Natural killer cell (primary cell): ENCODE data around the gene METTL26. TPM values are rescaled to one million over a fixed set of nuclear protein-coding genes. Genes with fewer than 3 reads are reported as not detected.

Experiments used
- ATAC-seq, 3 donors: fragments of 150-1000 bp in 2 of 3; fragments of 200-7000 bp in 1 of 3; cut with Tn5 transposase; 1 replicate in 1 of 3; 2 replicates in 2 of 3; pipeline ENCODE4 v1.10.0; 2021; ENCODE audit warnings: mild to moderate bottlenecking in 2 of 3, moderate library complexity in 2 of 3
- DNase-seq, 2 donors: peaks; one replicate each; pipeline versions ENCODE4 v3.0.0 to v3.0.0-alpha.2; 2013 to 2021; ENCODE audit warnings: mixed read lengths in 1 of 2
- H3K27ac ChIP-seq: one replicate; pipeline ENCODE4 v1.5.1; 2013; ENCODE audit warnings: mild to moderate bottlenecking, low read length
- H3K27me3 ChIP-seq: one replicate; pipeline ENCODE4 v1.6.1; 2013; ENCODE audit warnings: low read length; ENCODE audit not compliant: control insufficient read depth, insufficient read depth
- H3K36me3 ChIP-seq: one replicate; pipeline ENCODE4 v1.6.1; 2013; ENCODE audit warnings: low read length; ENCODE audit not compliant: control insufficient read depth, insufficient read depth
- H3K4me1 ChIP-seq: one replicate; pipeline ENCODE4 v1.6.1; 2013; ENCODE audit warnings: low read length; ENCODE audit not compliant: control insufficient read depth, insufficient read depth
- H3K4me3 ChIP-seq: one replicate; pipeline ENCODE4 v1.5.1; 2013; ENCODE audit warnings: low read length
- H3K9me3 ChIP-seq: one replicate; pipeline ENCODE4 v1.6.1; 2013; ENCODE audit warnings: low read length; ENCODE audit not compliant: control insufficient read depth, insufficient read depth
- H3K27ac Mint-ChIP-seq, 2 donors: one replicate each; pipeline ENCODE4 v1.8.0; 2022; ENCODE audit warnings: mild to moderate bottlenecking in 2 of 2, mixed read lengths in 2 of 2, moderate library complexity in 1 of 2
- H3K27me3 Mint-ChIP-seq, 2 donors: one replicate each; pipeline ENCODE4 v1.8.0; 2022; ENCODE audit warnings: low read depth in 2 of 2, mixed read lengths in 2 of 2
- H3K36me3 Mint-ChIP-seq: one replicate; pipeline ENCODE4 v1.8.0; 2022; ENCODE audit warnings: mixed read lengths
- H3K4me1 Mint-ChIP-seq, 2 donors: one replicate each; pipeline ENCODE4 v1.8.0; 2022; ENCODE audit warnings: mixed read lengths in 2 of 2
- H3K4me3 Mint-ChIP-seq: one replicate; pipeline ENCODE4 v1.8.0; 2022; ENCODE audit warnings: mild to moderate bottlenecking, moderate library complexity, mixed read lengths
- H3K9me3 Mint-ChIP-seq, 2 donors: one replicate each; pipeline ENCODE4 v1.8.0; 2022; ENCODE audit warnings: mixed read lengths in 2 of 2
- CTCF ChIP-seq: fragments of 200-600 bp; IDR thresholded peaks from one replicate; pipeline ENCODE4 v1.8.0; 2022; ENCODE audit warnings: antibody characterized with exemption
- WGBS: methylation state at CpG from one replicate; pipeline ENCODE4 v1.1.7; 2013; ENCODE audit warnings: missing lambda C conversion rate; ENCODE audit not compliant: insufficient coverage; 5-methylcytosine and 5-hydroxymethylcytosine counted together
- intact Hi-C: fragments of 100-400 bp; cut with micrococcal nuclease; formaldehyde crosslinking; loops from one replicate; pipeline ENCODE4 v1.14.2; 2022
- total RNA-seq, 4 donors: library from RNA; stranded (reverse); fragments of 120-200 nt in 1 of 4; gene quantifications; one replicate each; pipeline versions ENCODE4 v1.2.3 to v1.2.4, GENCODE V29; 2013 to 2022

The METTL26 gene
- total RNA-seq, 3 donors from 2014 or later (not counting 1 experiment from before 2014, with no cell fraction given), result 33.7 to 36.3 (median 36.1) TPM

DNA sequence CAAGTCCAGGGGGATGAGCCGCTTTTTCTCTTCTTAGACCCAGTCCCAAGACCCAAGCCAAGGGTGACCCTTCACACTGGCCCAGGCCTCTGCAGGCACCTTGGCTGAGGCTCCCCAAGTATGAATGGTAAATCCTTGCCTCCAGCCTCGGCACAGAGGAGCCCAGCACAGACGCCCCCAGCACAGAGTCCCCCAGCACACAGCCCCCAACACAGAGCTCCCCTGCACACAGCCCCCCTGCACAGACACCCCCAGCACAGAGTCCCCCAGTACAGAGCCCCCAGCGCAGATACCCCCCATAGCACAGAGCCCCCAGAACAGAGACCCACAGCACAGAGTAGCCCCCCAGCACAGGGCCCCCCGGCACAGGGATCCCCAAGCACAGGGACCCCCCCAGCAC lies 4.5 kb upstream of the METTL26 start:
- DNase-seq (no peak), ATAC-seq (no peak)
- TF ChIP-seq CTCF, result no peak
- Histone ChIP-seq H3K4me3 (no peak overlapping the region), H3K4me1 (peaks cover 34% of the 10 kb centered on the region), H3K27me3 (no peaks in the 10 kb centered on the region), H3K36me3 (no peaks in the 10 kb centered on the region), H3K9me3 (no peaks in the 10 kb centered on the region), H3K27ac (no peak overlapping the region)
- Mint-ChIP-seq H3K36me3 (no peaks in the 10 kb centered on the region), H3K4me1 (peaks cover 7 to 20% of the 10 kb centered on the region in 2 donors), H3K4me3 (peak overlapping the region; percentile 67), H3K9me3 (no peaks in the 10 kb centered on the region), H3K27me3 (peaks cover 0 to 3% of the 10 kb centered on the region in 2 donors), H3K27ac (peak overlapping the region in 1 of 2 donors; percentile 38)
- intact Hi-C loops, result no loop called here
- 98% methylated on average over 3 of the region's 5 CpGs for WGBS

DNA sequence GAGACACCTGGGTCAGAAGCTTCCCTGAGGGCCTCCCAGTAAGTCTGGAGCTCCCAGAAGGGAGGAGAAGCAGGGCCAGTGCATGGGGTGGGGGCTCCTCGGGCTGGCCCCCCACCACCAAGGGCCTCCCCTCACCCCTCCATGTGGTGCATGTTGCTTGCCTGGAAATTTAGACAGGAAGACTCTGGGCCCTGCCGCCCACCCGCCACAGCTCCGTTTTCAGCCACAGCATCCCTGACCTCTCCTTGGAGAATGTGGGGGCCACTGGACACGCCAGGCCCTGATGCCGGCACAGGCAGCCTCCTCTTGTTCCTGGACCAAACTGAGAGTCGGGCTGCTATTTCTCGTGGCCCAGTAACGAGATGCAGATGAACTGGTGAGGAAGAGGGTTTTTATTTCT lies 2.7 kb upstream of the METTL26 start:
- no peaks in the 10 kb centered on the region for H3K36me3 Mint-ChIP-seq
- intact Hi-C loops, result no loop called here
- Histone ChIP-seq H3K36me3 (no peaks in the 10 kb centered on the region), H3K4me3 (no peak overlapping the region), H3K27ac (no peak overlapping the region), H3K9me3 (no peaks in the 10 kb centered on the region), H3K27me3 (no peaks in the 10 kb centered on the region), H3K4me1 (peaks cover 45% of the 10 kb centered on the region)
- DNase-seq (no peak), ATAC-seq (no peak)
- no peak for TF ChIP-seq CTCF
- no peaks in the 10 kb centered on the region for H3K9me3 Mint-ChIP-seq
- peaks cover 7 to 21% of the 10 kb centered on the region in 2 donors for H3K4me1 Mint-ChIP-seq
- no peak overlapping the region for H3K27ac Mint-ChIP-seq
- WGBS, result 87% methylated on average over 9 of the region's 9 CpGs
- peak overlapping the region; percentile 37 for H3K4me3 Mint-ChIP-seq
- H3K27me3 Mint-ChIP-seq, result peaks cover 0 to 3% of the 10 kb centered on the region in 2 donors

DNA sequence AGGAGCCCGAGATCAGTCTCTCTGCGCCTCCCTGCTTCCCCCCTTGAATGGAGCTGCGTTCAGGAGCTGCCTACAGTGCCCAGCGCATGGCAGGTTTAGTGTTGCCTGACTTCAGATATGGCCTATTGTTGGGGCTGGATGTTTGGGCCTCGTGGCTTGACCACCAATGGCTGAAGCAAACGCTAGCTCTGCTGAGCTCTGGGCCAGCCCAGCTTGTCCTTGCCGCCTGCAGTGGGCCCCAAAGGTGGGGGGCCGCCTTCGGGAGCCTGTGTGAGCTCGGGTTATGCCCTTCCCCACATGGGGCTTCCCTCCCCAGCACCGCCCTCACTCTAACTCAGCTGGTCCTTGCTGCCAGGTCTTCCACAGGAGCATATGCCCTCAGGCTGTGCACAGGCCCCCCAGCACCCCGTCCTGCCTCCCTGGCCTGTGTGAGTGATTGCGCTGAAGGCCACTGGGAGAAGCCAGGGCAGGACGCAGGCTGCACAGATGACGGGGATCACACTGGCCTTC lies 2.0 kb upstream of the METTL26 start:
- Histone ChIP-seq H3K27ac (no peak overlapping the region), H3K27me3 (no peaks in the 10 kb centered on the region), H3K36me3 (no peaks in the 10 kb centered on the region), H3K4me1 (peaks cover 43% of the 10 kb centered on the region), H3K9me3 (no peaks in the 10 kb centered on the region), H3K4me3 (no peak overlapping the region)
- Mint-ChIP-seq H3K4me3 (no peak overlapping the region), H3K4me1 (peaks cover 7 to 18% of the 10 kb centered on the region in 2 donors), H3K27ac (no peak overlapping the region), H3K27me3 (peaks cover 0 to 3% of the 10 kb centered on the region in 2 donors), H3K9me3 (no peaks in the 10 kb centered on the region), H3K36me3 (no peaks in the 10 kb centered on the region)
- intact Hi-C loops, result no loop called here
- no peak for ATAC-seq
- WGBS, result 92% methylated on average over 14 of the region's 15 CpGs
- no peak for DNase-seq
- TF ChIP-seq CTCF, result no peak
